Kidney (tissue), 14 donors: ENCODE measurements around the gene RNASEH2A. TPM values are rescaled to one million over a fixed set of nuclear protein-coding genes. Genes with fewer than 3 reads are reported as not detected.

Experiments used
- DNase-seq, 5 donors: peaks; one replicate each; pipeline ENCODE4 v3.0.0-alpha.2; 2013 to 2020
- FAIRE-seq: peaks from 2 replicates; lab custom pipeline; 2012; peaks lifted over from hg19 to GRCh38; lab: Jason Lieb, UNC
- H3K27ac ChIP-seq, 2 donors: one replicate each; pipeline ENCODE4 v1.7.0; 2013; ENCODE audit warnings: low read depth in 2 of 2, low read length in 2 of 2, inconsistent platforms in 1 of 2
- H3K27me3 ChIP-seq: one replicate; pipeline ENCODE4 v1.7.1; 2013; ENCODE audit warnings: low read length, inconsistent platforms; ENCODE audit not compliant: control insufficient read depth, insufficient read depth
- H3K36me3 ChIP-seq, 3 donors: one replicate each; pipeline versions ENCODE4 v1.7.0 to v1.7.1; 2013; ENCODE audit warnings: low read length in 3 of 3, control low read depth in 1 of 3, inconsistent platforms in 1 of 3; ENCODE audit not compliant: insufficient read depth in 3 of 3, control insufficient read depth in 2 of 3
- H3K4me1 ChIP-seq, 3 donors: one replicate each; pipeline versions ENCODE4 v1.7.0 to v1.7.1; 2013; ENCODE audit warnings: low read length in 3 of 3, inconsistent platforms in 1 of 3, low read depth in 1 of 3; ENCODE audit not compliant: control insufficient read depth in 2 of 3, insufficient read depth in 2 of 3
- H3K4me3 ChIP-seq, 3 donors: one replicate each; pipeline versions ENCODE4 v1.7.0 to v1.8.1; 2013; ENCODE audit warnings: low read length in 3 of 3, control low read depth in 1 of 3, inconsistent platforms in 1 of 3
- H3K9ac ChIP-seq, 3 donors: one replicate each; pipeline versions ENCODE4 v1.7.0 to v1.7.1; 2013; ENCODE audit warnings: low read length in 3 of 3, control low read depth in 1 of 3, inconsistent platforms in 1 of 3
- H3K9me3 ChIP-seq, 3 donors: one replicate each; pipeline versions ENCODE4 v1.7.0 to v1.7.1; 2013; ENCODE audit warnings: low read length in 3 of 3, control low read depth in 1 of 3, inconsistent platforms in 1 of 3; ENCODE audit not compliant: control insufficient read depth in 2 of 3, insufficient read depth in 1 of 3
- intact Hi-C: fragments of 100-400 bp; cut with DNase I; formaldehyde crosslinking; loops from one replicate; pipeline ENCODE4 v1.11.1; 2022
- polyA plus RNA-seq: library from polyadenylated mRNA; stranded (reverse); fragments of 350-450 nt; fragmentation: Illumina TruSeq; extraction: RNeasy Lipid Tissue Mini Kit (QIAGEN cat#74804); gene quantifications from one replicate; pipeline ENCODE4 v1.2.3, GENCODE V29; 2014; ENCODE audit warnings: low read depth, low replicate concordance; ENCODE audit not compliant: insufficient read depth
- total RNA-seq: library from RNA; stranded (reverse); fragmentation: NEBNext Ultra II Directional; extraction: Animal tissue kit (Norgen Biotek cat#: 25700); gene quantifications from one replicate; pipeline ENCODE4 v1.2.1, GENCODE V29; 2021
- TF ChIP-seq, protein P1 (sequence below): IDR thresholded peaks from 3 replicates; pipeline ENCODE4 v1.5.1; 2012; ENCODE audit warnings: mild to moderate bottlenecking, moderate library complexity, borderline replicate concordance; ENCODE audit not compliant: insufficient read depth; ENCODE audit errors: extremely low read depth
- donor health status: control.
- donor health status: control.
- donor health status: control.
- donor health status: control.
- donor health status: control.
- donor health status: DM: yes; HTN: yes; CAD: no.
- donor health status: Normal renal cell carcinoma (clear cell type).

Gene RNASEH2A
- total and polyA plus RNA-seq, 2 donors from 2014 or later = 1.3 to 7.9 TPM

DNA sequence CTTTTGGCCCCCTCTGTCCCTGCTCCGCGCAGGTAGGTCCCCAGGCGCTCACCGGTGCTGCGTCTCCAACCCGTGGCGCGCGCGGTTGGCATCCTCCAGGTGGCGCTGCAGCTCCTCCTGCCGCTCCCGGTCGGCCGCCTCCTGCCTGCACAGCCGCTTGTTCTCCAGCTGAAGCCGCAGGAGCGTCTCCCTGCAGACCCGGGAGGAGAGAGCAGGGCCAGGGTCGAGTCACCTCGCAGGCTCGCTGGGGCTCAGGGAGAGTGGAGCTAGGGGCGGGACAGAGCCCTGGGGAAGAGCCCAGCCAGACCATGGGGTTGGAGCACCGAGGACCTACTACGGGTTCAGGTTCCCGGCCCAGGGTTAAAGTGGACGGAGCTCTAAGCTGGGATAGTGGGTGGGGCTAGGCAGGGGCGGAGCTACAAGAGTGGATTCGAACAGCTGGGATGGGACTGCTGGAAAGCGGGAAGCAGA is 40.3 kb upstream of the RNASEH2A start:
- Histone ChIP-seq H3K9me3 (no peaks in the 10 kb centered on the region), H3K4me3 (peak overlapping the region in 1 of 3 donors; percentile 45), H3K27ac (no peak overlapping the region), H3K9ac (no peak overlapping the region), H3K27me3 (no peaks in the 10 kb centered on the region), H3K4me1 (no peaks in the 10 kb centered on the region), H3K36me3 (peaks cover 0 to 29% (median 5%) of the 10 kb centered on the region in 3 donors)
- FAIRE-seq = no peak
- intact Hi-C loops = no loop called here
- TF ChIP-seq, protein P1, sequence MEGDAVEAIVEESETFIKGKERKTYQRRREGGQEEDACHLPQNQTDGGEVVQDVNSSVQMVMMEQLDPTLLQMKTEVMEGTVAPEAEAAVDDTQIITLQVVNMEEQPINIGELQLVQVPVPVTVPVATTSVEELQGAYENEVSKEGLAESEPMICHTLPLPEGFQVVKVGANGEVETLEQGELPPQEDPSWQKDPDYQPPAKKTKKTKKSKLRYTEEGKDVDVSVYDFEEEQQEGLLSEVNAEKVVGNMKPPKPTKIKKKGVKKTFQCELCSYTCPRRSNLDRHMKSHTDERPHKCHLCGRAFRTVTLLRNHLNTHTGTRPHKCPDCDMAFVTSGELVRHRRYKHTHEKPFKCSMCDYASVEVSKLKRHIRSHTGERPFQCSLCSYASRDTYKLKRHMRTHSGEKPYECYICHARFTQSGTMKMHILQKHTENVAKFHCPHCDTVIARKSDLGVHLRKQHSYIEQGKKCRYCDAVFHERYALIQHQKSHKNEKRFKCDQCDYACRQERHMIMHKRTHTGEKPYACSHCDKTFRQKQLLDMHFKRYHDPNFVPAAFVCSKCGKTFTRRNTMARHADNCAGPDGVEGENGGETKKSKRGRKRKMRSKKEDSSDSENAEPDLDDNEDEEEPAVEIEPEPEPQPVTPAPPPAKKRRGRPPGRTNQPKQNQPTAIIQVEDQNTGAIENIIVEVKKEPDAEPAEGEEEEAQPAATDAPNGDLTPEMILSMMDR = peak; percentile 93
- DNase-seq = peak; percentile 88 to 96 (median 91)

DNA sequence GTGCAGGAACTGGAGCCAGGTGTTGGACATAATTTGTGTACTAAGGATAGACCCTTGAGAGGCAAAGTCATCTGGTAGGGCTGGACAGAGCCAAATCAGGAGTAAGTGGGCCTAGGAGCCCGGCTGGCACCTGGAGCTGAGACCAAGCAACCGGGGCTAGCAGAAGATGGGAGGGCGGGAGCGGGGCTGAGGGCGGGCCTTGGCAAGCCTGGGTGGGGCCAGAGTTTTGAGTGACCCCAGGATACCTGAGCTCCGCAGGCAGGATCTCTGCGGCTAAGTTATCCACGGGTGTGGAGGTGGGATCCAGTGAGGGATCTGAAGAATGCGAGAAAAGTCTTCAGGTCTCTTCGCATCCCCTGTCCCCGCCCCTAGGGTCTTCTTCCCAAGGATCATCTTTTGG is 39.2 kb upstream of the RNASEH2A start:
- no peak overlapping the region for H3K4me3 ChIP-seq
- FAIRE-seq = no peak
- no peaks in the 10 kb centered on the region for H3K27me3 ChIP-seq
- peak in 1 of 5 donors; percentile 60 for DNase-seq
- H3K9ac ChIP-seq = no peak overlapping the region
- peaks cover 0 to 29% (median 5%) of the 10 kb centered on the region in 3 donors for H3K36me3 ChIP-seq
- no peaks in the 10 kb centered on the region for H3K4me1 ChIP-seq
- H3K27ac ChIP-seq = no peak overlapping the region
- TF ChIP-seq, protein P1 = no peak
- no peaks in the 10 kb centered on the region for H3K9me3 ChIP-seq
- intact Hi-C loops = no loop called here

DNA sequence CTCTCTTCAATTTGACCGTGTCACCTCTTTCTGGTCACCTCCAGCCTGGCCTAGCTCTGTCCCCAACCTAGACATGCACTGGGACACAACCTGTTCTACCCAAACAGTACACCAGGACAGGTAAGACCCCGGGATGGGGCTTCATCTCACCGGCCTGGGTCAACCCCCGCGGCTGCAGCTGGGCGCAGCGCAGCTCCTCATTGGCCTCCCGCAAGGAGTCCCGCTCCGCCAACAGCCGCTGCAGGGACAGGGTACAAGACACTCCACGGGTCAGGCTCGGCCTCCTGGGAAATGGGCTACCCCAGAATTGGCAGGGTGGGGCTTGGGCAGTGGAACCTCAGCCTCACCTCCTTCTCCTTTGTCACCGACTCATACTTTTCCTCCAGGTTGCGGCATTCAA is 38.7 kb upstream of the RNASEH2A start:
- intact Hi-C loops = no loop called here

More for the DNA sequence above, 38.7 kb upstream of the RNASEH2A start:
- TF ChIP-seq, protein P1 = no peak
- H3K4me3 ChIP-seq = no peak overlapping the region
- DNase-seq (peak in 1 of 5 donors; percentile 65), FAIRE-seq (no peak)
- H3K4me1 ChIP-seq = no peaks in the 10 kb centered on the region
- H3K27me3 ChIP-seq = no peaks in the 10 kb centered on the region
- no peaks in the 10 kb centered on the region for H3K9me3 ChIP-seq
- peaks cover 0 to 27% (median 5%) of the 10 kb centered on the region in 3 donors for H3K36me3 ChIP-seq
- H3K9ac ChIP-seq = no peak overlapping the region
- H3K27ac ChIP-seq = no peak overlapping the region
